OCI-M2 (cell line): ENCODE results near the gene SSR1.

ENCODE experiments used
- DNase-seq: peaks from one replicate; lab custom pipeline; 2025; ENCODE audit not compliant: unreplicated experiment; lab: John Stamatoyannopoulos, UW

The SSR1 gene

GRCh38 chr6:7218406-7218988 lies 94.5 kb downstream of the SSR1 start:
- no peak for DNase-seq
